Neural cell (in vitro differentiated cells): ENCODE measurements around the gene ZNF444.
"Not testable (repeated sequence)": the region's sequence is repeated elsewhere in the genome, so short reads cannot be mapped to it uniquely, and the experiment has no call there.

Experiments used
- CTCF ChIP-seq: fragments of 450-650 bp; IDR thresholded peaks from 2 replicates; pipeline ENCODE4 v1.5.1; 2014; ENCODE audit warnings: antibody characterized with exemption, mild to moderate bottlenecking, moderate library complexity; ENCODE audit not compliant: poor library complexity, severe bottlenecking
- TAF1 ChIP-seq: IDR thresholded peaks from 2 replicates; pipeline ENCODE4 v1.6.1; 2012; ENCODE audit warnings: low read depth

- not testable (repeated sequence) for TF ChIP-seq CTCF, TAF1
Observed at GRCh38 chr19:56098237-56098636, 42.9 kb upstream of the ZNF444 start.
